ENCODE results near the gene ATP6V0E2. TPM values are rescaled to one million over a fixed set of nuclear protein-coding genes. Genes with fewer than 3 reads are reported as not detected.

The ATP6V0E2 gene
- total and polyA plus RNA-seq, 12 donors: 17.5 to 101 (median 32.0) TPM

DNA sequence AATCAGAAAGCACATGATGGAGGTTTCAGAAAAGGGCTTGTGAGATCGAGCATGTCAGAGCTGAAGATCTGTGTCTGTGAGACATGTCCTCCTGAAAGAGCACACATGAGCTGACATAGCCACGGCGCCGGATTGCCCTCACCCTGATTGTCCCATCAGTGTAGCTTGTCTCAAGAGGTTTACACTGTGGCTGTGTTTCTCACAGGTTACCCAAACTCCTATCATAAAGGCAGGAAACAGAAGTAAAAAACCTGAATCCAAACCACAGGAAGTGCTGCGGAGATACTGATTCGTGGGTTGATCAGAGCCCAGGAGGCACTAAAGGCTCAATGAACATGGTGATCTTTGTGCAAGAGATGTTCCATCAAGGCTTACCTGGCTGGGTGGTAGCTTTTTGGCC is 3.9 kb upstream of the ATP6V0E2 start:
- 67 to 92% (median 72%) methylated on average over 6 of the region's 6 CpGs for whole genome bisulfite sequencing, 4 donors
- H3K36me3 ChIP-seq (replicated peaks in 1 of 2): peaks cover 0 to 5% of the 10 kb centered on the region in 2 donors

GRCh38 chr7:149870274-149870673 is 3.5 kb upstream of the ATP6V0E2 start:
- intact Hi-C loops (cut with DNase I): no loop called here
- peaks cover 0 to under 1% of the 10 kb centered on the region in 2 donors for H3K36me3 ChIP-seq (replicated peaks in 1 of 2)
- H3K4me1 ChIP-seq (replicated peaks in 1 of 2): peaks cover 17 to 19% of the 10 kb centered on the region in 2 donors
- TF ChIP-seq CTCF (IDR thresholded peaks at IDR 0.05): no peak
- no peak for TF ChIP-seq POLR2A (IDR thresholded peaks at IDR 0.05)
- H3K27me3 ChIP-seq: no peaks in the 10 kb centered on the region
- no peak overlapping the region for H3K27ac ChIP-seq
- no peak for DNase-seq
- H3K9me3 ChIP-seq (replicated peaks in 1 of 3): no peaks in the 10 kb centered on the region
- H3K4me3 ChIP-seq: no peak overlapping the region
- WGBS, 4 donors: 79 to 93% (median 89%) methylated on average over 3 of the region's 3 CpGs

More for the DNA sequence above, 3.9 kb upstream of the ATP6V0E2 start:
- no peak for DNase-seq
- no peak overlapping the region for H3K27ac ChIP-seq
- intact Hi-C loops (cut with DNase I): no loop called here
- TF ChIP-seq POLR2A (IDR thresholded peaks at IDR 0.05): no peak
- TF ChIP-seq CTCF (IDR thresholded peaks at IDR 0.05): no peak
- peaks cover 17 to 19% of the 10 kb centered on the region in 2 donors for H3K4me1 ChIP-seq (replicated peaks in 1 of 2)
- no peaks in the 10 kb centered on the region for H3K27me3 ChIP-seq
- H3K9me3 ChIP-seq (replicated peaks in 1 of 3): no peaks in the 10 kb centered on the region
- no peak overlapping the region for H3K4me3 ChIP-seq

- H3K4me3 ChIP-seq: no peak overlapping the region
- no peak for DNase-seq
- H3K4me1 ChIP-seq (replicated peaks in 1 of 2): peaks cover 17 to 19% of the 10 kb centered on the region in 2 donors
- intact Hi-C loops (cut with DNase I): no loop called here
- H3K27me3 ChIP-seq: no peaks in the 10 kb centered on the region
- H3K36me3 ChIP-seq (replicated peaks in 1 of 2): no peaks in the 10 kb centered on the region
- H3K9me3 ChIP-seq (replicated peaks in 1 of 3): no peaks in the 10 kb centered on the region
- WGBS, 4 donors: 90 to 96% (median 92%) methylated on average over 11 to 12 of the region's 12 CpGs
- no peak for TF ChIP-seq CTCF (IDR thresholded peaks at IDR 0.05)
- no peak for TF ChIP-seq POLR2A (IDR thresholded peaks at IDR 0.05)
- no peak overlapping the region for H3K27ac ChIP-seq
These were observed 2.9 kb upstream of the ATP6V0E2 start for GRCh38 chr7:149870701-149871483.

DNA sequence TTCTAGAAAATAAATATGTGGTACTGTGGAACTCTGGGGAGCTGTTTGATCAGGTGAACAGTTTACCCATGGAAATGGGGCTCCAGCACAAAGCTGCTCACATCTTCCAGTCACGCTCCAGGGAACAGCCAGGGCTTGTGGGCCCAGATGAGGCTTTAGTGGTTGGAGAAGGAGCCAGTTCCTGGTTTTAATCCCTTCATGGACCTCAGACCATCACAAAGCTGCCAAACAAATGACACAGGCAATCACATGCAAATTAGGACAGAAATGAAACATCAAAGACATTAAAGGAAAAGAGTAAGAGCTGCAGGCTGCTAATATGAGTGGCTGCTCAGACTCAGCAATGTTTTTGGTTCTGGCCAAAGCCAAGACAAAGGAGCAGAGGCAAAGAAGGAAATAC is 2.2 kb upstream of the ATP6V0E2 start:
- Histone ChIP-seq H3K4me1 (replicated peaks in 1 of 2) (peaks cover 17 to 19% of the 10 kb centered on the region in 2 donors), H3K4me3 (no peak overlapping the region), H3K27ac (no peak overlapping the region), H3K9me3 (replicated peaks in 1 of 3) (no peaks in the 10 kb centered on the region), H3K27me3 (no peaks in the 10 kb centered on the region), H3K36me3 (replicated peaks in 1 of 2) (no peaks in the 10 kb centered on the region)
- intact Hi-C loops (cut with DNase I): no loop called here
- WGBS, 4 donors: 90 to 100% (median 99%) methylated on average over 1 of the region's 1 CpG
- DNase-seq: no peak
- TF ChIP-seq POLR2A (IDR thresholded peaks at IDR 0.05) (no peak), CTCF (IDR thresholded peaks at IDR 0.05) (no peak)
